Keratinocyte (primary cell): Measurements from ENCODE around the gene KLHL34. TPM values are rescaled to one million over a fixed set of nuclear protein-coding genes. Genes with fewer than 3 reads are reported as not detected.

Source experiments
- DNase-seq: peaks from one replicate; pipeline ENCODE4 v3.0.0-alpha.2; 2011; ENCODE audit warnings: low read depth, missing footprints, low spot score
- FAIRE-seq: peaks from 2 replicates; lab custom pipeline; 2011; peaks lifted over from hg19 to GRCh38; lab: Jason Lieb, UNC
- H2AFZ ChIP-seq: 2 replicates; pipeline ENCODE4 v1.6.0; 2012; ENCODE audit warnings: low read length, control low read depth, inconsistent platforms; ENCODE audit not compliant: control insufficient read depth
- H3K27ac ChIP-seq: 2 replicates; pipeline ENCODE4 v1.5.1; 2011; ENCODE audit warnings: low read length; ENCODE audit not compliant: control insufficient read depth, insufficient read depth
- H3K27me3 ChIP-seq: 3 replicates; pipeline ENCODE4 v1.6.0; 2011; ENCODE audit warnings: low read length; ENCODE audit not compliant: control insufficient read depth, insufficient read depth; ENCODE audit errors: extremely low read depth
- H3K36me3 ChIP-seq, 2 experiments: 2 replicates in 1 of 2; 3 replicates in 1 of 2; pipeline ENCODE4 v1.5.1; 2011; ENCODE audit warnings: low read length in 2 of 2, mild to moderate bottlenecking in 1 of 2; ENCODE audit not compliant: control insufficient read depth in 2 of 2, insufficient read depth in 2 of 2; ENCODE audit errors: extremely low read depth in 1 of 2
- H3K4me1 ChIP-seq: 3 replicates; pipeline ENCODE4 v1.5.1; 2011; ENCODE audit warnings: low read length; ENCODE audit not compliant: control insufficient read depth, insufficient read depth; ENCODE audit errors: extremely low read depth
- H3K4me2 ChIP-seq: 3 replicates; pipeline ENCODE4 v1.6.0; 2011; ENCODE audit warnings: low read depth, low read length; ENCODE audit not compliant: control insufficient read depth, insufficient read depth; ENCODE audit errors: extremely low read depth
- H3K4me3 ChIP-seq, 3 experiments: fragments of 200-600 bp in 1 of 3; sonication (generic) in 1 of 3; 2 replicates in 2 of 3; 3 replicates in 1 of 3; pipeline ENCODE4 v1.5.1; 2011 to 2016; ENCODE audit warnings: low read length in 3 of 3, mild to moderate bottlenecking in 3 of 3, control low read depth in 2 of 3, inconsistent platforms in 1 of 3, low read depth in 1 of 3, mixed read lengths in 1 of 3, mixed run types in 1 of 3, moderate library complexity in 1 of 3; ENCODE audit not compliant: control insufficient read depth in 2 of 3, insufficient read depth in 2 of 3; ENCODE audit errors: extremely low read depth in 1 of 3
- H3K79me2 ChIP-seq: 2 replicates; pipeline ENCODE4 v1.6.0; 2012; ENCODE audit warnings: low read length; ENCODE audit not compliant: control insufficient read depth, insufficient read depth
- H3K9ac ChIP-seq: 3 replicates; pipeline ENCODE4 v1.6.0; 2011; ENCODE audit warnings: low read length; ENCODE audit not compliant: control insufficient read depth, insufficient read depth; ENCODE audit errors: extremely low read depth
- H3K9me1 ChIP-seq: 3 replicates; pipeline ENCODE4 v1.6.0; 2011; ENCODE audit warnings: low read length; ENCODE audit not compliant: control insufficient read depth, insufficient read depth; ENCODE audit errors: extremely low read depth
- H3K9me3 ChIP-seq: 2 replicates; pipeline ENCODE4 v1.5.1; 2012; ENCODE audit warnings: low read depth, low read length; ENCODE audit not compliant: control insufficient read depth
- H4K20me1 ChIP-seq: 3 replicates; pipeline ENCODE4 v1.6.0; 2011; ENCODE audit warnings: low read length; ENCODE audit not compliant: control insufficient read depth, insufficient read depth; ENCODE audit errors: extremely low read depth
- CTCF ChIP-seq, 3 experiments: IDR thresholded peaks in 1 of 3; conservative IDR thresholded peaks in 1 of 3; optimal IDR thresholded peaks in 1 of 3; 2 replicates in 2 of 3; 3 replicates in 1 of 3; pipeline versions ENCODE3 to v1.5.1; 2011; ENCODE audit warnings: low read length in 3 of 3, mild to moderate bottlenecking in 3 of 3, moderate library complexity in 2 of 3, control low read depth in 1 of 3, inconsistent platforms in 1 of 3; ENCODE audit not compliant: insufficient read depth in 2 of 3; ENCODE audit errors: extremely low read depth in 1 of 3
- EZH2 ChIP-seq: IDR thresholded peaks from one replicate; pipeline ENCODE4 v1.6.1; 2012; ENCODE audit warnings: inconsistent platforms, mild to moderate bottlenecking, low read length, moderate library complexity
- dilution Hi-C: fragments of 300-500 bp; cut with MboI; formaldehyde crosslinking; loops from one replicate; pipeline ENCODE4 v1.7.0; 2020; ENCODE audit warnings: low sequenced_read_pairs; ENCODE audit not compliant: extremely low pct_ligation_motif_present
- polyA plus RNA-seq, 5 experiments: library from polyadenylated mRNA; depleted of rRNA in 3 of 5; stranded (reverse) in 3 of 5; stranded (forward) in 1 of 5; unstranded in 1 of 5; fragments of >200 nt; gene quantifications; 1 replicate in 1 of 5; 2 replicates in 3 of 5; 3 replicates in 1 of 5; pipeline versions ENCODE4 v1.2.1 to v1.2.3, GENCODE V29; 2011 to 2012; ENCODE audit warnings: missing spikeins in 2 of 5, low read depth in 1 of 5, low replicate concordance in 1 of 5

KLHL34 gene
- polyA plus RNA-seq, 1 donor (not counting 4 experiments of a cell fraction or from before 2014, with no cell fraction given): not detected

- H3K9me3 ChIP-seq: no peaks in the 10 kb centered on the region
- H3K27me3 ChIP-seq: no peaks in the 10 kb centered on the region
- no peaks in the 10 kb centered on the region for H3K36me3 ChIP-seq
- H3K79me2 ChIP-seq: no peaks in the 10 kb centered on the region
- no peak for FAIRE-seq
- no peaks in the 10 kb centered on the region for H3K4me1 ChIP-seq
- H3K4me3 ChIP-seq: no peak overlapping the region
- no peak overlapping the region for H3K4me2 ChIP-seq
- H3K9ac ChIP-seq: no peak overlapping the region
- no peak overlapping the region for H3K27ac ChIP-seq
- no peaks in the 10 kb centered on the region for H3K9me1 ChIP-seq
- dilution Hi-C loops: no loop called here
- no peaks in the 10 kb centered on the region for H4K20me1 ChIP-seq
- TF ChIP-seq EZH2 (no peak), CTCF (optimal IDR thresholded peaks at IDR 0.05 in 1 of 3, IDR thresholded peaks at IDR 0.05 in 1 of 3, conservative IDR thresholded peaks at IDR 0.05 in 1 of 3; ENCODE audit: extremely low read depth in 1 of 3, insufficient read depth in 2 of 3, low read length in 3 of 3) (no peak)
- H2AFZ ChIP-seq: no peak overlapping the region
- DNase-seq: no peak
Measured at GRCh38 chrX:21702725-21703124, 44.6 kb upstream of the KLHL34 start.

- Histone ChIP-seq H3K27ac (no peak overlapping the region), H4K20me1 (no peaks in the 10 kb centered on the region), H3K4me2 (no peak overlapping the region), H3K27me3 (no peaks in the 10 kb centered on the region), H3K9ac (no peak overlapping the region), H3K9me1 (no peaks in the 10 kb centered on the region), H3K9me3 (no peaks in the 10 kb centered on the region), H3K36me3 (no peaks in the 10 kb centered on the region), H3K4me1 (no peaks in the 10 kb centered on the region), H3K79me2 (no peaks in the 10 kb centered on the region), H3K4me3 (no peak overlapping the region), H2AFZ (no peak overlapping the region)
- DNase-seq: no peak
- dilution Hi-C loops: no loop called here
- FAIRE-seq: no peak
- TF ChIP-seq EZH2 (no peak), CTCF (optimal IDR thresholded peaks at IDR 0.05 in 1 of 3, IDR thresholded peaks at IDR 0.05 in 1 of 3, conservative IDR thresholded peaks at IDR 0.05 in 1 of 3; ENCODE audit: extremely low read depth in 1 of 3, insufficient read depth in 2 of 3, low read length in 3 of 3) (no peak)
Measured at GRCh38 chrX:21700967-21701366, 42.8 kb upstream of the KLHL34 start.
